ENCODE results near the gene TMSB4X.

TMSB4X gene

DNA sequence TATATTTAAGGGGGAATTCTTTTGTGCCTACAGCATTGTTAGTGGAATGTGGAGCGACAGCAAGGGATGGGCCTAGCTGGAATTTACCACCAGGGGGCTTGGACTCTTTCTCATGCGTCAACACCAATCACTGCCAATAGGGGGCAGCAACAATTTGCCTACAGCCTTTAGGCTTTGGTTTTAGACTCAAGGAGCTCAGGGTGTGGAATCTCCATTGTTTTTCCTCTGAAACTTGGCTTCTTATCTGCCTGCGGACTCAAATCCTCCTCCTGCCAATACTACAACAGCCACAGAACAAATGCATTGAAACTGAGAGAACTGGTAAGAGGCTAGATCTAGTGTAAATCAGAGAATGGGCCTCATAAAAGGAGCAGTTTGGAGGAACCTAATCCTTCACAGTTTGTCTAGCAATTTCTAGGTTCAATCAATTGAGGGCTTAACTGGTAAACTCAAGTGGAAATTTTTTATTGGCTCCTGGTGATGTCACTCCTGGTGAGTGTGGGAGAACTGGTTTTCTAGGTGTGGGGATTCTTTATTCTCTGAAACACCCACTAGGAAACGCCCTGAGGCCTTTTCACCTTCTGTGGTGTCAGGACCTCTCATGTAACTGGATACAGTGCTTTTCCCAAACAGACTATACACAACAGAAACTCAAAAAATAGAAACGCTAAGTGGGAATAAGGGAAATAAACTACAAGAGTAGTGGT lies 27.9 kb upstream of the TMSB4X start:
- no peak overlapping the region for H3K27ac ChIP-seq (ENCODE audit: low read length)
- no peaks in the 10 kb centered on the region for H3K36me3 ChIP-seq (ENCODE audit: control insufficient read depth, insufficient read depth, low read length)
- no peaks in the 10 kb centered on the region for H3K27me3 ChIP-seq (ENCODE audit: control insufficient read depth, insufficient read depth, low read length)
- peak; percentile 70 for DNase-seq (ENCODE audit: low read depth, low spot score)
- H3K9me3 ChIP-seq (ENCODE audit: control insufficient read depth, insufficient read depth, low read length), result no peaks in the 10 kb centered on the region
- WGBS (ENCODE audit: insufficient coverage, insufficient read length), result no CpG with 5 or more reads among the region's 5 CpGs
- H3K4me3 ChIP-seq (ENCODE audit: low read length), result no peak overlapping the region
- peaks cover 1% of the 10 kb centered on the region; the same call in 1 of the 2 replicates for H3K4me1 ChIP-seq (ENCODE audit: control insufficient read depth, insufficient read depth, low read length)

DNA sequence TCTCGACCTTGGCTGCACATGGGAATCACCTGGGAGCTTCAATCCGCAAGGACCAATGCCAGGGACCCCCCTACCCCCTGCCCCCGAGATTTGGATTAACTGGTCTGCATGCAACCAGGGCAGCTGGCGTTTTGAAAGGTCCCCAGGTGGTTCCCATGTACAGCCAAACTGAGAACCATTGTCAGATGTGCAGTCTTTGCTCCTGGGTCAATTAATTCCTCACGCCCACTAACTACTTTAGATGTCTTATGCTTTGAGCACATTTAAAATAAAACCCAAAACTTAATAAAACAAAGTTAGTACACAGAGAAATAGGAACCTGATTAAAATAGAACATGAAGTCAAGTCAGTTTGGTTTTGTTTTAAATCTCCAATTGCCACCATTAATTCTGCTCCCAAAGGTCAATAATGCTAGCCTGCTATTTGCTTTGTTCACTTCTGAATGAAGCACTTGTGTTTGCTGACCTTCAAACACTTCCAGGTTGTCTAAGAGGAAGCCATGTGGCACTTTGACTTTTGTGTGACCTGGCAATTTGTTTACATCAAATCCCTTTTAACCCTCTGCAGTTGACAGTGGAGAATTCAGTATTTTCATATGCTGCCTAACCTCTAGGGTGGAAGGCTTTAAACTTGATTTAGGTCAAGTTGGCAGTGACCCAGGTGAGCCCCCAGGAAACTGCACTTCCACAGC lies 27.2 kb upstream of the TMSB4X start:
- Histone ChIP-seq H3K27me3 (ENCODE audit: control insufficient read depth, insufficient read depth, low read length) (no peaks in the 10 kb centered on the region), H3K4me3 (ENCODE audit: low read length) (no peak overlapping the region), H3K9me3 (ENCODE audit: control insufficient read depth, insufficient read depth, low read length) (no peaks in the 10 kb centered on the region), H3K4me1 (ENCODE audit: control insufficient read depth, insufficient read depth, low read length) (peaks cover 1% of the 10 kb centered on the region; the same call in 1 of the 2 replicates), H3K27ac (ENCODE audit: low read length) (no peak overlapping the region), H3K36me3 (ENCODE audit: control insufficient read depth, insufficient read depth, low read length) (no peaks in the 10 kb centered on the region)
- DNase-seq (ENCODE audit: low read depth, low spot score), result no peak
- WGBS (ENCODE audit: insufficient coverage, insufficient read length), result no CpG with 5 or more reads among the region's 5 CpGs

DNA sequence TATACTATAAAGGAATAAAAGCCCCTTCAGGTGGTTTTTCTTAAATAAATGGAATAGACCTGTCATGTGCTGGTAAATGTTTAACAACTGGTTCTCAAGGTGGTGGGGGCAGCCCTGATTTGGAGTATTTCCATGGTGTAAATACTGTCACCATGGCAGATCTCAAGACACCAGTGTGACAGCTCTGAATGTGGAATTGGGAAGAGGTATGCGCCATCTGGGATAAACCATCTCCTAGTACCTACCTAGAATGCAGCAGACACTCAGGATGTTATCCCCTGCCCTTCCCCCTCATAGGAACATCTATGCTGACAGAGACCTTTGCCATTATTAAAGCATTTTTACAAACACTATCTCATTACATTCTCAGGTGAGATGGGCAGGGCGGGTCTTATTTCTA lies 26.4 kb upstream of the TMSB4X start:
- no peak overlapping the region for H3K27ac ChIP-seq (ENCODE audit: low read length)
- H3K9me3 ChIP-seq (ENCODE audit: control insufficient read depth, insufficient read depth, low read length), result no peaks in the 10 kb centered on the region
- peaks cover 1% of the 10 kb centered on the region; the same call in 1 of the 2 replicates for H3K4me1 ChIP-seq (ENCODE audit: control insufficient read depth, insufficient read depth, low read length)
- no peaks in the 10 kb centered on the region for H3K36me3 ChIP-seq (ENCODE audit: control insufficient read depth, insufficient read depth, low read length)
- no peaks in the 10 kb centered on the region for H3K27me3 ChIP-seq (ENCODE audit: control insufficient read depth, insufficient read depth, low read length)
- WGBS (ENCODE audit: insufficient coverage, insufficient read length), result no CpG with 5 or more reads among the region's 2 CpGs
- DNase-seq (ENCODE audit: low read depth, low spot score), result no peak
- no peak overlapping the region for H3K4me3 ChIP-seq (ENCODE audit: low read length)

DNA sequence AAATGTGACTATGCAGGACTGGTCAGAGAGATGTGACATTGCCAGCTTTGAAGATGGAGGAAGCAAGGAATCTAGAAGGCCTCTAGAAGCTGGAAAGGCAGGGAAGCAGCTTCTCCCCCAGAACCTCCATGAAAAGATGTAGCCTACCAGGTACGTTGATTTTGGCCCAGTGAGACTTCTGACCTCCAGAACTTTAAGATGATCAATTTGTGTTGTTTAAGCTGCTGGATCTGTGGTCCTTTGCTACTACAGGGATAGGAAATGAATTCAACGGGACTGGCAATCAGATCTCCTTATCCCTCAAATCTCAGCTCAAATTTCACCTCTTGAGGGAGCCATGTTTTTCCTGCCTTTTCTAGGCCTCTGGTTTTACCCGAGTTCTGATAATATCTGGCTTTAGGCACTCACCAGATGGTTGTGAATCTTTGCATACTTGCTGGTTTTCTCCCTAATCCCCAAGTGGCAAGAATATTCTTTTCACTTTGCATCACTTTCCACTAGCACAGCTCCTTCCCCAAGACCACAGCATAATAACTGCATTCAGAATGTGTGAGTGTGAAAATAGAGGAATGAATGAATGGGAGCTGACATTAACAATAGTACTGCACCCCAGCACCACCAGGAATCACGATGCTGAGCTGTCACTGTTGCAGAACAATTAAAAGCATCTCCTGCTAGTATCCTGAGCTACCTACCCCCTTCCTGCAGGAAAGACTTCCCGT lies 25.5 kb upstream of the TMSB4X start:
- H3K27ac ChIP-seq (ENCODE audit: low read length), result no peak overlapping the region
- no peaks in the 10 kb centered on the region for H3K9me3 ChIP-seq (ENCODE audit: control insufficient read depth, insufficient read depth, low read length)
- peaks cover 1% of the 10 kb centered on the region; the same call in 1 of the 2 replicates for H3K4me1 ChIP-seq (ENCODE audit: control insufficient read depth, insufficient read depth, low read length)
- no peaks in the 10 kb centered on the region for H3K36me3 ChIP-seq (ENCODE audit: control insufficient read depth, insufficient read depth, low read length)
- H3K27me3 ChIP-seq (ENCODE audit: control insufficient read depth, insufficient read depth, low read length), result no peaks in the 10 kb centered on the region
- H3K4me3 ChIP-seq (ENCODE audit: low read length), result no peak overlapping the region
- WGBS (ENCODE audit: insufficient coverage, insufficient read length), result no CpG with 5 or more reads among the region's 5 CpGs
- DNase-seq (ENCODE audit: low read depth, low spot score), result no peak

DNA sequence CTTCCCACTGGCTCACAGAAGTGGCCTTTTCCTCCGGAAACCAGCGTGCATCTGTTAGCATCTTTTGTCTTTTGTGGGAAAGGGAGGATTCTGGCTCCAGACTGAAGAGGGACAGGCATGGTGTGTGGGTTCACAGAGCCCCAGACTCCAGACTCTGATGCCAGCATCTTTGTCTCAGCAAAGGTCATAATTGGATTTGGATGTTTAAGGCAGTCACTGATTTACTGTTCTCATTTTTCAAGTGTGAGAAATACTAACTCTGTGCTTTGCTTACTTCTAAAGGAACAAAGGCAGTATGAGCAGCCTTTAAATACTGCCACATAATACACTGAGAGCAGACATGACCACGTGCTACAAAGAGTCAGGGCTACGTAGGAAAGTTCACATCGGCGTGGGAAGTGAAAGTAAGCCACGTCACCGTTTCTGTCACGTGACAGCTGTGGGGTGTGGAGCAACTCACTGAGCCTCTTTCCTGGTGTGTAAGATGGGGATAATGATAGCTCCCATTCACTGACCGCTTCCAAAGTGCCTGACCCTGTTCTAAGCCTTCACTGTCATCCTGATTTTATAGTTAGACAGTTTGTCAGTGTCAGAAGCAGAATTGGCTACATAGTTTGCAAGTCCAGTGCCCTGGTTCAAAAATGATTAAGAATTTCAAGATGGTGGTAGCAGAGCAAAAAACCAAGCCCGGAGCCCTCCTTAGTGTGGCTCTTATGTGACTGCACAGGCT lies 24.8 kb upstream of the TMSB4X start:
- DNase-seq (ENCODE audit: low read depth, low spot score), result no peak
- WGBS (ENCODE audit: insufficient coverage, insufficient read length), result no CpG with 5 or more reads among the region's 11 CpGs
- Histone ChIP-seq H3K4me3 (ENCODE audit: low read length) (no peak overlapping the region), H3K27ac (ENCODE audit: low read length) (no peak overlapping the region), H3K9me3 (ENCODE audit: control insufficient read depth, insufficient read depth, low read length) (no peaks in the 10 kb centered on the region), H3K36me3 (ENCODE audit: control insufficient read depth, insufficient read depth, low read length) (no peaks in the 10 kb centered on the region), H3K27me3 (ENCODE audit: control insufficient read depth, insufficient read depth, low read length) (no peaks in the 10 kb centered on the region), H3K4me1 (ENCODE audit: control insufficient read depth, insufficient read depth, low read length) (peaks cover 1% of the 10 kb centered on the region; the same call in 1 of the 2 replicates)

DNA sequence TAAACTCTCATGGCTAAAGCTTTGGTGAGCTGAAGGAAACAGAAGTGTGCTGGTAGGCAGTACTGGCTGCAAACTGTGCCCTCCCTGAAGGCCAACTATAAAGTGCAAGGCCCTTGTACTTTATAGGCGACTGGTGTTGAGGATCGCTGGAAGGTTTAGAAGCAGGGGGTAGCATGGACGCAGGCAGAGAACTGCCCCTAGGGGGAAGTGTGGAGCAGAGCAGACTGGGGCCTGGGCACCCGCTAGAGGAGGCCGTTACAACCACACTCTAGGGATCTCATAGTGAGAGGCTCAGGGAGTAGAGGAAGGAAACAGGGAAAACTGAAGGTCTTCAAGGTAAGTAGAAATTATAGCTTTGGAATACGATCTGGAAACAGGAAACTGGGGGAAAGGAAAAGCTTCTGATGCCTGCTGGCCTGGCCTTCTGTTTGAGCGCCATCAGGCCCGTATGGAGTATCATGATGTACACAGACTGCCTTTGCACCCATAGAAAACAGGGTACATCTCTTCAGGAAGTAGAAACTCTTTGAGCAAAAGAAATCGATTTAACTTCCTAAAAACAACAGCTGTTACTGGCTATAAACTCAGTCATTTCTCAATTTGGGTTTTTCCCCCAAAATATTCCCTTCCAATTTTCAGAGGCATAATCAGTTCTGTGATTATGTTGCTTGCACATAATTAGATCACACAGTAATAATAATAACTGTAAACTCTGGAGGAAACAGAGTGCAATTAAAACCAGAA lies 23.9 kb upstream of the TMSB4X start:
- no peaks in the 10 kb centered on the region for H3K36me3 ChIP-seq (ENCODE audit: control insufficient read depth, insufficient read depth, low read length)
- no peaks in the 10 kb centered on the region for H3K9me3 ChIP-seq (ENCODE audit: control insufficient read depth, insufficient read depth, low read length)
- no peaks in the 10 kb centered on the region for H3K27me3 ChIP-seq (ENCODE audit: control insufficient read depth, insufficient read depth, low read length)
- H3K4me1 ChIP-seq (ENCODE audit: control insufficient read depth, insufficient read depth, low read length), result peaks cover 1% of the 10 kb centered on the region; the same call in 1 of the 2 replicates
- no peak overlapping the region for H3K4me3 ChIP-seq (ENCODE audit: low read length)
- no peak overlapping the region for H3K27ac ChIP-seq (ENCODE audit: low read length)
- no CpG with 5 or more reads among the region's 9 CpGs for WGBS (ENCODE audit: insufficient coverage, insufficient read length)
- DNase-seq (ENCODE audit: low read depth, low spot score), result no peak

DNA sequence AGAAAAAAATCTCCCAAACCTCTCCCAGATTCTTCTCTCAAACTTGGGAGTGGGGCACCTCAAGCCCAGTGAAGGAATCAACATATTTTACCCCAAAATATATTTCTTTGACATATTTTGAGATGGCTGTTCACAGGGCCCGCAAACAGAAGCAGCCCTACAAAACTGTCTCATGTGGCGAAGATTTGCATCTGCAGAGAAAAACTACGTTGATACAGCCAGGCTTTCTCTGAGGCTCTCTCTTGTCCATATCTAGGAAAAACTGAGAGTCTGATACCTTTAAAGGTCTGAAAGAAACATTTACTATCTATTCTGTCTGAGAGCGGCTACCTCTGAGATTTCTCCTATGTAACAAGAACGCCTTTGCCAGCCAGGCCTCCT lies 23.3 kb upstream of the TMSB4X start:
- WGBS (ENCODE audit: insufficient coverage, insufficient read length), result no CpG with 5 or more reads among the region's 5 CpGs
- H3K27ac ChIP-seq (ENCODE audit: low read length), result no peak overlapping the region
- H3K27me3 ChIP-seq (ENCODE audit: control insufficient read depth, insufficient read depth, low read length), result no peaks in the 10 kb centered on the region
- no peak for DNase-seq (ENCODE audit: low read depth, low spot score)
- H3K4me3 ChIP-seq (ENCODE audit: low read length), result no peak overlapping the region
- H3K9me3 ChIP-seq (ENCODE audit: control insufficient read depth, insufficient read depth, low read length), result no peaks in the 10 kb centered on the region
- H3K4me1 ChIP-seq (ENCODE audit: control insufficient read depth, insufficient read depth, low read length), result no peaks in the 10 kb centered on the region
- H3K36me3 ChIP-seq (ENCODE audit: control insufficient read depth, insufficient read depth, low read length), result no peaks in the 10 kb centered on the region

DNA sequence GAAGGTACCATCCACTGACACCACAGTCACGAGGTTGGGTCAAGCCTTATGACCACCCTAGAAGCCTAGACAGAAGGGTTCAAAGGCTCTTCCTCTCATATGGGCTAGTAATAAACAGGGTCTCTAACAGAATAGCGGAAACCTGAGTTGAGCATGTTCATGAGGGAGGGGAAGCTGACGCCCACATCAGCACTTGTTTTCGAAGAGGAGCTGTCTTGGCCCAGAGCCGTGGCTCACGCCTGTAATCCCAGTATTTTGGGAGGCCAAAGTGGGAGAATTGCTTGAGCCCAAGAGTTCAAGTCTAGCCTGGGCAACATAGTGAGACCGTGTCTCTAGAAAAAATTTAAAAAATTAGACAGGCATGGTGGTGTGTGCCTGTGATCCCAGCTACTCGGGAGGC lies 21.5 kb upstream of the TMSB4X start:
- Histone ChIP-seq H3K4me3 (ENCODE audit: low read length) (no peak overlapping the region), H3K9me3 (ENCODE audit: control insufficient read depth, insufficient read depth, low read length) (no peaks in the 10 kb centered on the region), H3K27me3 (ENCODE audit: control insufficient read depth, insufficient read depth, low read length) (no peaks in the 10 kb centered on the region), H3K36me3 (ENCODE audit: control insufficient read depth, insufficient read depth, low read length) (no peaks in the 10 kb centered on the region), H3K4me1 (ENCODE audit: control insufficient read depth, insufficient read depth, low read length) (no peaks in the 10 kb centered on the region), H3K27ac (ENCODE audit: low read length) (no peak overlapping the region)
- DNase-seq (ENCODE audit: low read depth, low spot score), result no peak
- no CpG with 5 or more reads among the region's 8 CpGs for WGBS (ENCODE audit: insufficient coverage, insufficient read length)

DNA sequence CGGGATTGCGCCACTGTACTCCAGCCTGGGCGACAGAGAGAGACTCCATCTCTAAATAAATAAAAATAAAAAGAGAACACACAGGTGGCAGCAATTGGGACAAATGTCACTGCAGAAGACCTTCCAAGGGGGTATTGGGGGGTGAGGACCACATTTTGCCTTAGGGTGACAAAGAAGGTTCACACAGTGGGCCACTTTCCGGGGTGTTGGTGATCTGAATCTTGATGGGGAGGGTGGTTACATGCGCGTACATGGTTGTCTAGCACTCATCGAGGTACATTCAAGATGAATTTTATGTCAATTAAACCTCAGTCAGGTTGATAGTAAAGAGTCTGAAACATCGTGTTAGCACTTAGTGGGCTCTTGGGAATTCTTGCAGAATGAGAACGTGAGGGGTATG lies 20.5 kb upstream of the TMSB4X start:
- Histone ChIP-seq H3K27ac (ENCODE audit: low read length) (no peak overlapping the region), H3K27me3 (ENCODE audit: control insufficient read depth, insufficient read depth, low read length) (no peaks in the 10 kb centered on the region), H3K36me3 (ENCODE audit: control insufficient read depth, insufficient read depth, low read length) (no peaks in the 10 kb centered on the region), H3K4me3 (ENCODE audit: low read length) (no peak overlapping the region), H3K4me1 (ENCODE audit: control insufficient read depth, insufficient read depth, low read length) (no peaks in the 10 kb centered on the region), H3K9me3 (ENCODE audit: control insufficient read depth, insufficient read depth, low read length) (no peaks in the 10 kb centered on the region)
- no peak for DNase-seq (ENCODE audit: low read depth, low spot score)
- WGBS (ENCODE audit: insufficient coverage, insufficient read length), result no CpG with 5 or more reads among the region's 9 CpGs
